ENCODE data around the gene GPR161. TPM values are rescaled to one million over a fixed set of nuclear protein-coding genes. Genes with fewer than 3 reads are reported as not detected.

Gene GPR161
- total RNA-seq, 1 donor, result 13.8 TPM

DNA sequence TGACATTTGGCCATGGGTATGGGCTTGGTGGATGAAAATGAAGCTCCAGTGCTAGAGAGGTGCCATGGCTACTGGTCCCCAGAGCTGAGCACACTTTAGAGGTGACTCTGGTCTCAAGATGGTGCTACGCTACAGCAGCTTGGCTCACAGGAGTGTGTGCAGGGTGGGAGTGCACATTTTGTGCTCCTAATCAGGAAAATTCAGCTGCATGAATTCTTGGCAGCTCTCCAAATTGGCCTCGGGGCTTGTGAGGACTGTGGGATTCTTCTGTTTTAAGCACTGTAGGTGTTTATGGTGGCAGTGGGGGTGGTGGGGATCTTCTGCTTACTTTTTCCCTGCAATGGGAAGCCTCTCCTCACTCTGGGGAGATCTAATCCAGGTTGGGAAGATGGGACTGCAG lies 24.7 kb upstream of the GPR161 start:
- no peak overlapping the region for H3K4me3 ChIP-seq (ENCODE audit: insufficient read depth, low read length)
- no peaks in the 10 kb centered on the region for H3K79me2 ChIP-seq (ENCODE audit: insufficient read depth, low read length)

DNA sequence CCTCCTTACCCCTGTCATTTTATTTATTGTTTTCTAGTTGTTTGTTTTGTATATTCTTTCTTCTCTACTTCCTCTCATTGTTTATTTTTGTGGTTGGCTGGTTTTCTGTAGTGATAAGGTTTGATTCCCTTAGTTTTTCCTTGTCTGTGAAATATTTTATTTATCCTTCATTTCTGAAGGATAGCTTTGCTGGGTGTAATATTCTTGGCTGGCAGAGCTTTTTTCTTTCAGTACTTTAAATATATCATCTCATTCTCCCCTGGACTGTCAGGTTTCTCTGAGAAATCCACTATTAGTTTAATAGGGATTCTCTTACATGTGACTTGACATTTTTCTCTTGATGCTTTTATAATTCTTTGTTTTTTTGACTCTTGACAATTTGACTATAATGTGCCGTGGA lies 23.2 kb upstream of the GPR161 start:
- Histone ChIP-seq H3K79me2 (ENCODE audit: insufficient read depth, low read length) (no peaks in the 10 kb centered on the region), H3K27me3 (ENCODE audit: insufficient read depth, low read length) (no peaks in the 10 kb centered on the region), H3K27ac (ENCODE audit: low read depth, low read length) (no peak overlapping the region), H3K4me2 (ENCODE audit: insufficient read depth, low read length) (no peak overlapping the region), H3K4me1 (ENCODE audit: insufficient read depth, low read length) (peaks cover 3% of the 10 kb centered on the region), H3K36me3 (ENCODE audit: insufficient read depth, low read length) (no peaks in the 10 kb centered on the region), H3K4me3 (ENCODE audit: insufficient read depth, low read length) (no peak overlapping the region), H3K9me3 (ENCODE audit: low read depth, low read length) (no peaks in the 10 kb centered on the region), H2AFZ (ENCODE audit: low read length) (no peak overlapping the region), H4K20me1 (ENCODE audit: insufficient read depth, low read length) (no peaks in the 10 kb centered on the region)
- DNase-seq (ENCODE audit: insufficient read length, low spot score, missing footprints), result no peak
- TF ChIP-seq, protein P1, sequence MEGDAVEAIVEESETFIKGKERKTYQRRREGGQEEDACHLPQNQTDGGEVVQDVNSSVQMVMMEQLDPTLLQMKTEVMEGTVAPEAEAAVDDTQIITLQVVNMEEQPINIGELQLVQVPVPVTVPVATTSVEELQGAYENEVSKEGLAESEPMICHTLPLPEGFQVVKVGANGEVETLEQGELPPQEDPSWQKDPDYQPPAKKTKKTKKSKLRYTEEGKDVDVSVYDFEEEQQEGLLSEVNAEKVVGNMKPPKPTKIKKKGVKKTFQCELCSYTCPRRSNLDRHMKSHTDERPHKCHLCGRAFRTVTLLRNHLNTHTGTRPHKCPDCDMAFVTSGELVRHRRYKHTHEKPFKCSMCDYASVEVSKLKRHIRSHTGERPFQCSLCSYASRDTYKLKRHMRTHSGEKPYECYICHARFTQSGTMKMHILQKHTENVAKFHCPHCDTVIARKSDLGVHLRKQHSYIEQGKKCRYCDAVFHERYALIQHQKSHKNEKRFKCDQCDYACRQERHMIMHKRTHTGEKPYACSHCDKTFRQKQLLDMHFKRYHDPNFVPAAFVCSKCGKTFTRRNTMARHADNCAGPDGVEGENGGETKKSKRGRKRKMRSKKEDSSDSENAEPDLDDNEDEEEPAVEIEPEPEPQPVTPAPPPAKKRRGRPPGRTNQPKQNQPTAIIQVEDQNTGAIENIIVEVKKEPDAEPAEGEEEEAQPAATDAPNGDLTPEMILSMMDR (IDR thresholded peaks at IDR 0.05; ENCODE audit: extremely low read depth, low read depth, low read length), result no peak

More for the DNA sequence above, 24.7 kb upstream of the GPR161 start:
- Histone ChIP-seq H3K27ac (ENCODE audit: low read depth, low read length) (no peak overlapping the region), H3K9me3 (ENCODE audit: low read depth, low read length) (no peaks in the 10 kb centered on the region), H3K4me2 (ENCODE audit: insufficient read depth, low read length) (no peak overlapping the region), H3K36me3 (ENCODE audit: insufficient read depth, low read length) (no peaks in the 10 kb centered on the region), H2AFZ (ENCODE audit: low read length) (no peak overlapping the region), H3K4me1 (ENCODE audit: insufficient read depth, low read length) (peaks cover 3% of the 10 kb centered on the region), H3K27me3 (ENCODE audit: insufficient read depth, low read length) (no peaks in the 10 kb centered on the region), H4K20me1 (ENCODE audit: insufficient read depth, low read length) (no peaks in the 10 kb centered on the region)
- TF ChIP-seq, protein P1 (IDR thresholded peaks at IDR 0.05; ENCODE audit: extremely low read depth, low read depth, low read length), result no peak
- no peak for DNase-seq (ENCODE audit: insufficient read length, low spot score, missing footprints)

DNA sequence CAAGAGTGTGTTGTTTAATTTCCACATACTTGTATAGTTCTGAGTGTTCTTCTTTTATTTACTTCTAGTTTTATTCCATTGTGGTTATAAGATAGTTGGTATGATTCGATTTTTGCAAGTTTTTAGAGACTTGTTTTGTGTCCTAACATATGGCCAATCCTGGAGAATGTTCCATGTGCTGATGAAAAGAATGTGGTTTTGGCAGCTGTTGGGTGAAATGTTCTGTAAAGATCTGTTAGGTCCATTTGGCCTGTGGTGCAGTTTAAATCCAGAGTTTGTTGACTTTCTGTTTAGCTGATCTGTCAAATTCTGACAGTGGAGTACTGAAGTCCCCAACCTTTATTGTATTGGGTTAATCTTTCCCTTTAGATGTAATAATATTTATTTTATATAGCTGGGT lies 22.5 kb upstream of the GPR161 start:
- Histone ChIP-seq H3K27ac (ENCODE audit: low read depth, low read length) (no peak overlapping the region), H3K27me3 (ENCODE audit: insufficient read depth, low read length) (no peaks in the 10 kb centered on the region), H2AFZ (ENCODE audit: low read length) (no peak overlapping the region), H3K36me3 (ENCODE audit: insufficient read depth, low read length) (no peaks in the 10 kb centered on the region), H3K4me3 (ENCODE audit: insufficient read depth, low read length) (no peak overlapping the region), H3K9me3 (ENCODE audit: low read depth, low read length) (no peaks in the 10 kb centered on the region), H4K20me1 (ENCODE audit: insufficient read depth, low read length) (no peaks in the 10 kb centered on the region), H3K4me1 (ENCODE audit: insufficient read depth, low read length) (no peaks in the 10 kb centered on the region), H3K4me2 (ENCODE audit: insufficient read depth, low read length) (no peak overlapping the region), H3K79me2 (ENCODE audit: insufficient read depth, low read length) (no peaks in the 10 kb centered on the region)
- TF ChIP-seq, protein P1 (IDR thresholded peaks at IDR 0.05; ENCODE audit: extremely low read depth, low read depth, low read length), result no peak
- no peak for DNase-seq (ENCODE audit: insufficient read length, low spot score, missing footprints)

DNA sequence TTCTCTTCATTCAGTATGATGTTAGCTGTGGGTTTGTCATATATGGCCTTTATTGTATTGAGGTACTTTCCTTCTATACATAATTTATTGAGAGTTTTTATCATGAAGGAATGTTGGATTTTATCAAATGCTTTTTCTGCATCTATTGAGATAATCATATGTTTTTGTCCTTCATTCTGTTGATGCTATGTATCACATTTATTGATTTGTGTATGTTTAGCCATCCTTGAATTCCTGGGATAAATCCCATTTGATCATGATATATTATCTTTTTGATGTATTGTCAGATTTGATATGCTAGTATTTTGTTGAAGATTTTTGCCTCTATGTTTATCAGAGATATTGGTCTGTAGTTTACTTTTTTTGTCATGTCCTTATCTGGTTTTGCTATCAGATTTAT lies 20.9 kb upstream of the GPR161 start:
- no peak overlapping the region for H3K4me2 ChIP-seq (ENCODE audit: insufficient read depth, low read length)
- no peaks in the 10 kb centered on the region for H3K9me3 ChIP-seq (ENCODE audit: low read depth, low read length)
- no peak overlapping the region for H3K27ac ChIP-seq (ENCODE audit: low read depth, low read length)
- no peaks in the 10 kb centered on the region for H3K4me1 ChIP-seq (ENCODE audit: insufficient read depth, low read length)
- H3K4me3 ChIP-seq (ENCODE audit: insufficient read depth, low read length), result no peak overlapping the region
- no peaks in the 10 kb centered on the region for H3K27me3 ChIP-seq (ENCODE audit: insufficient read depth, low read length)
- H3K36me3 ChIP-seq (ENCODE audit: insufficient read depth, low read length), result no peaks in the 10 kb centered on the region
- H2AFZ ChIP-seq (ENCODE audit: low read length), result no peak overlapping the region
- H3K79me2 ChIP-seq (ENCODE audit: insufficient read depth, low read length), result no peaks in the 10 kb centered on the region
- H4K20me1 ChIP-seq (ENCODE audit: insufficient read depth, low read length), result no peaks in the 10 kb centered on the region
- no peak for DNase-seq (ENCODE audit: insufficient read length, low spot score, missing footprints)
- TF ChIP-seq, protein P1 (IDR thresholded peaks at IDR 0.05; ENCODE audit: extremely low read depth, low read depth, low read length), result no peak

All from osteoblast (primary cell).